Stimulated activated CD8-positive, alpha-beta memory T cell treated with anti-CD3 and anti-CD28 coated beads, Interleukin-4, amount 100 ng/mL, for 4 hours (primary cell): ENCODE data around the gene NPNT.

Experiments
- DNase-seq, 2 donors: peaks; one replicate each; pipeline ENCODE4 v3.0.0-alpha.2; 2020; ENCODE audit warnings: low read depth in 2 of 2, low spot score in 1 of 2

The NPNT gene

DNA sequence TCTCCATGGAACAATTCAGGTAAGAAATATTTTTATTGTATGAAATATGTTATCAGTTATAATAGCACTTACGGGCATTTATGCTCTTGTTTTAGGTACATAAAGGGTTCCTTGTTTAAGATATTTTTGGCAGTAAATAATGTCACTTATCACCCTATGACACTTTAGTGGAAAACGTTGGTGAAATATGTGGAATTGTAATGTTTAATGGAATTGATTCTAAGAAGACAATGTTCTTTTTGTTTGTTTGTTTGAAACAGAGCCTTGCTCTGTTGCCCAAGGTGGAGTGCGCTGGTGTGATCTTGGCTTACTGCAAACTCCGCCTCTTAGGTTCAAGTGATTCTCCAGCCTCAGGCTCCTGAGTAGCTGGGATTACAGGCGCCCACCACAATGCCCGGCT is 17.4 kb downstream of the NPNT start:
- DNase-seq: no peak

DNA sequence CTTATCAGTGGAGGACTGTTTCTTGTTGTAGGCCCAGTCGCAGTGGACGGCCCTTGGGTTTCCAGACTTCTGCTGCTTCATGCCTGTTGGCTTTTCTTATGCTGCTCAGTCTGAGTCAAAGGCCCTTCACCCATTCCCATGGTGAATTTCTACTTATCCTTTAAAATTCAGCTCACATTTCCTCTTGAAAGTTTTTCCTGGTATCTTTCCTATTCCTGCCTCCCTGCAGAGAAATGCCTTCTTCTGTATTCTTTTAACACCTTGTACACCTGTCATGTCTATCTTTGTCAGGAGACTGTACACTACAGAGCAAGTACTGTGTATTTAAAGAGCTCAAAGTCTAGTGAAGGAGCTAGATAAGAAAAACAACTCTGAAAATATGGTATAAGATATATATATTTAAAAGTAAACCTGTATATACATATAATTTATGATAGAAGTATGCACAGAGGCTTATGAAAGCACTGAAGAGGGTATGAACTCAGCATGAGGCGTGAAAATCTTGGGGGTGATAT is 22.0 kb downstream of the NPNT start:
- DNase-seq: no peak

DNA sequence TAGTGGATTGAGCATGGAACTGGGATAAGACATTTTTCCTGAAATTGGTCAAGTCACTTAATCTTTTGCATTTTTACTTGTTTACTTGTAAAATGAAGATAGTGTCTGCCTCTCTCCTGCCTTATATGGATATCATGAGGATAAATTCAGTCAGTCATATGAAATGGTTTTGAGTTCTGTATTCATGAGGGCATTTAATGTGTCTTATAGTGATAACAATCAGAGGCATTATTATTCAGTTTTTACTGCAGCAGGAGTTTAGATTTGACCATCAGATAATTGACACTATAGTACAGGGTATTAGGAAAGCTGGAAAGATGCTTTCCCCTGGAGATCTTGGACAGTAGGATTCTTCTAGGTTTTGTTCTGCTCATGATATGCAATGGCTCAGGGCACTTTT is 26.0 kb downstream of the NPNT start:
- DNase-seq: no peak

DNA sequence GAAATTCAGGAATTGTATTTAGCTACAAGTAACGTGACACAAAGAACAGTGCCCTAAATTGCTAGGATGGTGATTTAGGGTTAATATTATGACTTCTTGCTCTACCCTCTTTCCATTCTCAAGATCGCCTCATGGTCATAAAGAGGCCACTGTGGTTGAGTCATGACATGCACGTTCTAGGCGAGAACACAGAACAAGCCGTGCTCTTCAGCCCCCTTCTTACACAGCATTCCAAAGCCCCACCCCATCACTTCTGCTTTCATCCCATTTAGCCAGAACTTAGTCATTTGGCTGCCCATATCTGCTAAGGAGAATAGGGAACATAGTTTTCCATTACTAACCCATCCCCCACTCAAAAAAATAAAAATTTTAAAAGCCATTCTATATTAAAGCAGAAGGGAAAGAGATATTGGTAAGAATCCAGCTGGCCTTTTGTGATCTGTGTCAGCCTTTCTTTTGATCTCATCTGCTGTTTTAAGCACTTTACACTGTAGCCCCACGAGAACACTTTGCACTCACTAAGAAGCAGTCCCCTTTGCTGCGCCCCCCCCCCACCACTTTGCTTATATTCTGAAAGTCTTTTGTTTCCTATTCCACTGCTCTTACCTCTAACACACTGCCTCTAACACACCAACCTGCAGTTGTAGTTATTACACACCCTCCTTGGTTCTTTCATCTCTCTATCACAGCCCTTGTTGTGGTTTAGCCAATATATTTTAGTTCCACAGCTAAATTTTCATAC is 28.4 kb downstream of the NPNT start:
- DNase-seq: no peak

DNA sequence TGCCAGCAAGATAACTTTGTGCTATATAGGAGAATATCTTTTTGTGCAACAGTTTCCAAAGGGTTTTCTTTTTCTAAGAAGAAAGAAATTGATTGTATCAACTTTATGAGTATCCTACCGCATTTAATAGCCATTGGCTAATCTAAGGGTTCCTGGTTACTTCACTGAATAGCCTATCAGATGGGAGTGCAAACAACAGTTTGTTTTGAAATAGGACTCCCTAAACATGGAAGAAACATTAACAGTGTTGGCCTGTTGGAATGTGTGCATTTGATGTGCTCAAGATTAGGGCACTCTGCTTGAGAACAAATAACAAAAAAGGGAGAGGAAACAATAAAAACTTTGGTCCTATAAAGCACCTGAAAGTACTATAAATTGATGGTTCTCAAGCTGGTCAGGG is 29.1 kb downstream of the NPNT start:
- no peak for DNase-seq

DNA sequence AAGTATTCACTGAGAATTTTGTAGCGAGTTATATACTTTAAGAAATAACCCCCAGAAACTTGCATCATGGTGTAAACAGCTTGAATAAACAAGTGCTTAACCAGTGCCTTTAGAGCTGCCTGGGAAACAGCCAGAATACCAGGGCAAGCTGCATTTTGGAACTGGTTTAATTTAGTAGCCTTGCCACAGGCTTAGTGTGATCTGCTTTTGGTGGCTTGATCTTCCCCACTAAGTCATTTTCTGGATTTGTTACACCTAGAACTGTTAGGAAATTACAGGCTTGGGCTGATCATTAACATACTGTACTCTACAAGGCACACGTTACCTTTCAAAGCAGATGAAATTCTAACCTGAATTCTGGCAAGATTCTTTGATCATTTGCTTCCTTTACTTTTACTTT is 35.4 kb downstream of the NPNT start:
- no peak for DNase-seq

DNA sequence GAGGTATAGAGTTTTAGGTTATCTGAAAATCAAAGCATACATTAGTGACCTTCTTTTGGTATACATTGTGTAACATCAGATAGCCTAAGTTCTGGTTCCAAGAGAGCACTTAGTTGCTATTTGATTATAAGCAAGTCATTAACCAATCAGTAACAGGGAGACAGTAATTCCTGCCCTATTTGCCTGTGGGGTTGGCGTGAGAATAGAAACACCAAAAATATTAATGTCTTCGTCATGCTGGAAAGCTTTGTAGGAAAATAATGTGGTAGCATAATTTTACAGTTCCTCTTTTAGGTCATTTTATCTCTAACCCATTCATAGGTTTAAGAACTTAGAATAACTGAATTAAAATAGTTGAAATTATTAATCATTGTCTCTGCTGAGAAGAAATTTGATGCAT is 37.8 kb downstream of the NPNT start:
- DNase-seq: no peak

DNA sequence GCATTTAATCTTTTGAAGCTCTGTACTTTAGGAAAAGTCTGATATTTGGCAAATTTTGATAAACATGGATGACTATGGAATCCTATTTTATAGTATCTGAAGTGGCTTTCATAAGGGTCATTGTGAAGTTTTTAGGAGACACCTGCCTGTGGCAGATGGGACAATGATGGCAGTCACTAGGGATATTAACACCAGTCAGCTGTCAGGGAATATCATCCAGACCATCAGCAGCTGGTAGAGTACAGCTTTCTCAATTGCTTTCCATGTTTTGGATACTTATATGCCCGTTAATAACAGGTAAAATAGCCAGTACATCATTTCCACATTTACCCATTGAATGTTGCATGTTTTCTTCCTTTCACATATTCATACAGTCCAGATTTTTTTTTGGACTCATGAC is 39.1 kb downstream of the NPNT start:
- no peak for DNase-seq

DNA sequence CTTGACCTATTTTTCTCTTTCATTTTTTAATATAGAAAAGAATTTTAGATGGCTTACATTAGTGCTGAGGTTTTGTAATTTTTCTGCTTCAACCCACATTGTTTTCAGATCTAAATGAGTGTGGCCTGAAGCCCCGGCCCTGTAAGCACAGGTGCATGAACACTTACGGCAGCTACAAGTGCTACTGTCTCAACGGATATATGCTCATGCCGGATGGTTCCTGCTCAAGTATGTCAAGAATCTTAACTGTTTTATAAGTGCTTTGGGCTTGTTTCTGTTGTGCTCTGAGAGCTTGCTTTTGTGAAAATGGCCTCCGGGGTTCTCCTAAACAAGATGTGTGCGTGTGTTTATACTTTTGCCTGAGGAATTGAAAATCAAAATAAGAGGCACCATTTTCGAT is 41.6 kb downstream of the NPNT start:
- no peak for DNase-seq

DNA sequence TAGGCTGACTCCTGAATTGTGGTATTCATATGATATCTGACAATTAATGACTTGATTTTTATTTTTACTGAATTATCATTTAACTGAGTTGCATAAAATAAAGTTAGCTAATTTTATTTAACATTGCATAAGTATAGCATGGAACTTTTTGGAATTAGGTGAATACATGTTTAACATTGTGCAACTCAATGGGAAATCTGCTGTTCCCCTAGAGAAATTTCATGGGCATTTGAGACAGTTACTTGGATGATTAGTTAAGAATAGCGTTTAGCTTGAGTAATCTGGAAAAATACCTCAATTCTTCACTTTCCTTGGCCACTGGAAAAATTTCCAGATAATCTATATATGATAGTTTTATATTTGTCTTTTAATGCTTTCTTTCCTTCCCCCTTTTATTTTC is 42.5 kb downstream of the NPNT start:
- DNase-seq: no peak

DNA sequence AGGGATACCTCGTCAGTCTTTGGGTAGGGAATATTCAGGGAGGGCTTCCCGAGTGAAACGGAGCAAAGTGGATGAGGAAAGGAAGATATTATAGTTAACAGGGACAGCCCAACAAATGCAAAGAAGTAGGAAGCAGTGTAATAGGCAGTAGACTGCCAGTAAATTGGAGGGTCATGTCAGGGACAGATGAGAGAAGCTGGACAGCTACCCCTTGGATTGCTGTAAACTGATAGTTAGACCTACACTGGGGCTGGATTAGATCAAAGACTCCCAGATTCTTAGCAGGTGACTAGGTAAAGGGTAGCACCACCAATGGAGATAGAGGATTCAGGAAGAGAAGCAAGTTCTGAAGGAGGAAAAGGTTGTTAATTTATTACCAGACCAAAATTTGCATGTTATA is 48.0 kb downstream of the NPNT start:
- no peak for DNase-seq

DNA sequence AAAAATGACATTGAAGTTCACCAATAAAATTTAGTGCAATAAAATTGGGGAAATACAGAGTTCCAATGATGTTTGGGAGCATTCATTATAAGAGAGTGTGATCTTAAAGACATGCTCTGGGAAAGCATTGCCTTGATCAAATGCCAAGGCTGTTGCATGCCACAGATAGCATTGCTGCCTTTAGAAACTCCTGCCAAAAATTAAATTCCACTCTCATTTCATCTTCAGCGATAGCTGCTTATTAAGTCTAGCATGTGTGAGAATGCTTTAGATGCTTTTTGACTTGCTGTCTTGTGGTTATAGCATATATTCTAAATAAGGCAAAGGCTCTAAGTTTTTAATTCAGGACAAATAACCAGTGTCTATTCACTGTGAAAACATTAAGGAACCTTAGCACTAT is 49.3 kb downstream of the NPNT start:
- no peak for DNase-seq

DNA sequence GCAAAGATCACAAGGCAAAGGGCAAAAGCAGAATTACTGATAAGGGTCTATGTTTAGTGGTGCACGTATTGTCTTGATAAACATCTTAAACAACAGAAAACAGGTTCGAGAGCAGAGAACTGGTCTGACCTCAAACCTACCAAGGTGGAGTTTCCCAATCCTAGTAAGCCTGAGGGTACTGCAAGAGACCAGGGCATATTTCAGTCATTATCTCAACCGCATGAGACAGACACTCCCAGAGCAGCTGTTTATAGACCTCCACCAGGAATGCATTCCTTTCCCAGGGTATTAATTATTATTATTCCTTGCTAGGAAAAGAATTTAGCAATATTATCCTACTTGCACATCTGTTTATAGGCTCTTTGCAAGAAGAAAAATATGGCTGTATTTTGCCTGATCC is 51.5 kb downstream of the NPNT start:
- DNase-seq: no peak

DNA sequence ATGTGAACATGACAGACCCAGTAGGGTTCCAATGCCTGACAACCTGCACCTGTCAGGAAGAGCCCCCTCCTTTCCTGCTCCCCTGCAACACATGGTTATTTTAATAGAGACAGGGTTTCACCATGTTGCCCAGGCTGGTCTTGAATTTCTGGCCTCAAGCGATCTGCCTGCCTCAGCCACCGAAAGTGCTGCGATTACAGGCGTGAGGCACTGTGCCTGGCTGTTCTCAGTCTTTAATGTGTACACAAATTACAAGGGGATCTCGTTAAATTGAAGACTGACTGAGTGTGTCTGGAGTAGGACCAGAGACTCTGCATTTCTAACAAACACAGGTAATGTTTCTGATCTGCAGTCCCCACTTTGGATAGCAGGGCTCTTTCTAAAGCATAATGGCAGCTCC is 55.4 kb downstream of the NPNT start:
- DNase-seq: no peak

DNA sequence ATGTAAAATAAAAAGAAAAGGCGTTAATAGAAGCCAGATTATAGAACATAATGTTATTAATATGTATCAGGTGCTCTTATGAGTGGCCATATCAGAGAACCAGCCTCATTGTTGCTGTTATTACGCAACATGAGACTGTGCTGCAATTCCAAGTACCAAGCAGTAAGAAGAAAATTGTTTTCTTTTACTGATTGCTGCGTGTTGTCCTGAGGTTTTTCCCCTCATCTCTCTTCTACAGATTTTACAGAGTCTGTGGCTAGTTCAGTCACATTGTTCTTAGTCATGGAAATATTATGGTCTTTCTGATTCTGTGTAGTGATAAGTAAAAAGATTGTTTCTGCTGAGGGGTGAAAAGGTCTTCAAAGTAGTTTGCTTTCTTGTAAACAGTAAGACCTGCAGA is 55.9 kb downstream of the NPNT start:
- DNase-seq: no peak

DNA sequence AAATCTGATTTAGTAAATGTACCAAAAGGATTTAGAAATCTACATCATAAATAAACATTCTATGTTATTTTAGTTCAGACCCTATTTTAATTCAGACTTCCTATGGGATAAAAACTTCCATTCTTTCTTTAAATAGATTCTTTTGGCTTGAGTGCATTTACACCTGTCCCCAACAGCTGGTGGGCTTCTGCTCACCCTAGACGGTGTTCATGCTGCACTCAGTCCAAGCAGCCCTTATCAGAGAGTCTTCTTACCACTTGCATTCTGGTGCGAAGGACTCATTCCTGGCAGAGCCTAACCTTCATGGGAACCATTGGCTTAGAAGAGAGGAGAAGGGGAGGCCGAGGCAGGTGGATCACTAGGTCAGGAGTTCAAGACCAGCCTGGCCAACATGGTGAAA is 57.3 kb downstream of the NPNT start:
- DNase-seq: no peak

DNA sequence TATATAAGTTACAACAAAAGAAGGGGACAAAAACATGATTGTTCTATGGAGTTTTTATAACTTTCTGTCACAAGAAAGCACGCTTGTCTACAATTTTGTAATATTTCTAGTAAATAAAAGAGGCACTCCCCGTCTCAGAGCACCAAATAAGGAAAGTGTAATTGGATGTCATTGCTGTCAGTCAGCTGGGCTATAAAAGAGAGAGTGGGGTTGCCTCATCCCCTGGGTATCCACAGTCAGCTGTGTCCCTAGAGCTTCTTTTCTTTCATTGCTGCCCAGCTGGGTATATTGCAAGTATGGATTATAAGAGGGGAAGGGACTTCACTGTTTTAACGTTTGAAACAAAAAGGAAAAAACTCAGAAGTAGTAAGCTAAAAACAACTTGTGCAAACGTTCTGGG is 61.3 kb downstream of the NPNT start:
- DNase-seq: no peak

DNA sequence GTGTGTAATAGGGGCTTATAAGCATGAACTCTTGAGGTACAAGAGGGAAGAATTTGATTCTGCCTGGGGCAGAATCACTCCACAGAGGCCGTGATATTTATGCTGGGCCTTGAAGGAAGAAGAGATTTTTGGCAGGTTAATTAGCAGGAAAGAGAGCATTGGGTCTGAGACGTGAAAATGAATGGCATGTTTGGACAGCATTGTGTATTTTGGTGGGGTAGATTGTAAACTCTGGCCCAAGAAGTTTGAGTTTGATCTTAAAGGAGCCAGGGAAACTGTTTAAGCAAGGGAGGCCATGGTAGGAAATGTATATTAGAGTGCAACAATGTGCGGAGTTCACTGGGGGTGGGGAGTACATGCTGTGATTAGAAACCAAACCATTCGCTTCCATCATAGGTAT is 62.4 kb downstream of the NPNT start:
- no peak for DNase-seq

DNA sequence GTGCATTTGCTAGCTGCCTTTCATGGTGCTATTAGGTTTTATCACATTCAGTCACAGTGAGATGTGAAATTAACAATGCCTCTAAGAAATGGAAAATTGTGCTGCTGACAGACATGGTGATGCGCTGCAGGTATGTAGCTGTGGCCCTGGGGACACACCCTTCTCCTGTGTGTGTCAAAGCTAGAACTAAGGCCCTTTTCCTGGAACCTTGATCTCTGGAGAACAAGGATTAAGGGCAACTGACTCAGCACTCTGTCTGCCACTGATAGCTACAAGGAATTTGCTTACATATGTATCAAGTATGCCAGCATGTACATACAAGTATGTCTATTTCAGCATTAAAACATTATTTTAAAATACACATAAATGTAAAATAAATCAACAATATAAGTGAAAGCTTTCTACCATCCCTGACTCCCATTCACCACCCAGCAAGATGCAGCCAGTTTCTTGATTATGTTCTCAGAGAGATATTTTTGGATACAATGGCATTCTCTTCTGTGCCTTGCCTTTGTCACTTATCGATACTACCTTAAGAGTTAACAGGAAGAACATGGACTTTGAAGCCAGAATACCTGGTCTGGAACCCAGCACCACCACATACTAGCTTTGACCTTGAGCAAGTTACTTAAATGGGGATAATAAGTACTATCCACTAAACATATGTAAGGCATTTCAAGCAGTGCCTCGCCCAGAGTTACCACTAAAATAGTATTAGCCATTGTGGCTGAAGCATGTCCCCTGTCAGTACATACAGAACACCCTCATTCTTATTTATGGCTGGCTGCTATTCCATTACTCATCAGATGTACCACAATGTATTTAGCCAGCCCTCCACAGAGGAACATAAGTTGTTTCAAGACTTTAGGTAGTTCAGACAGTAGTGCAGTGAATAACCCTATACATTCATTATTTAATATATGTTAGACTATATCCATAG is 68.5 kb downstream of the NPNT start:
- no peak for DNase-seq

DNA sequence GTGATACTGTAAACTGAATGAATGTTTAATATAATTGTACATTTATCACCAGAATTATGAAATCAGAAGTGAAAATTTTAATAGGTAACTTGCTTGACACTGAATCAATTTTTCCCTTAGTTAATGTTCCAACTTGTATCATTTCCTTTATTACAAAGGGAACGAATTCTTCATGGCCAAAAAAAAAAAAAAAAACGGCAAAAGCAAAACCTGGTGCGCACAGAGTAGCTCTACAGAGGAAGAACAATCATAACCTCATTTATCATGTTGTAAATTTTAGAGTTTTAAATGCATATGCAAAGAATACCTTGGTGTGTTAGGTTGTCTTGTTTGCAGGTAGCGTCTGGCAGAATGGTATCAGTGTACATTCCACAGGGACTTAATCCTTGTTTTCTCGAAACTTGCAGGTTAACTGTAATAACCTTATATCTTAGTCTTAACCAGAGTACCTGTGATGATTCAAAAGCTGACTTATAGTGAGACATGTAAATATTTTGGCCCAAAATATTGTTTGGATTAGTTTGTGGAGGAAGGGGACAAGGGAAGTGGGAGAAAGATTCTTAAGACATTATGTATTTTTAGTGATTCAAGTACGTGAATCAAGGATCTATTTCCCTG is 70.0 kb downstream of the NPNT start:
- DNase-seq: no peak

DNA sequence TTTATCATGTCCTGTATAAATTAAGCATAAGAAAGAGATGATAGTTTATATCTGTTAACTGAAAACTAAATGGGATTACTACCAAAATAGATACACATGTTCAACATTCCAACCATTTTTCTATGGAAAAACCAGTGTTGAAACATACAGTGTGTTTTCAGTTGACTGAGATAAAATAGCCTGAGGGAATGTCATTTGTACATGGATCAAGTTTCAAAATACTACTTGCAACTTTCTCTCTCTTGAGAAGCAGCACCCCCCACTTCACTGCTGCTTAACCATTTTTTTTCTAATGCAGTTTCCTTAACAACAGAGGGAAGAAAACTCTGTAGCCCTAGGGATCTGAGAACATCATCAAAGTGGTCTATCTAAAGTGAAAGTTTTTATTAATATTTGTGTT is 70.8 kb downstream of the NPNT start:
- no peak for DNase-seq

DNA sequence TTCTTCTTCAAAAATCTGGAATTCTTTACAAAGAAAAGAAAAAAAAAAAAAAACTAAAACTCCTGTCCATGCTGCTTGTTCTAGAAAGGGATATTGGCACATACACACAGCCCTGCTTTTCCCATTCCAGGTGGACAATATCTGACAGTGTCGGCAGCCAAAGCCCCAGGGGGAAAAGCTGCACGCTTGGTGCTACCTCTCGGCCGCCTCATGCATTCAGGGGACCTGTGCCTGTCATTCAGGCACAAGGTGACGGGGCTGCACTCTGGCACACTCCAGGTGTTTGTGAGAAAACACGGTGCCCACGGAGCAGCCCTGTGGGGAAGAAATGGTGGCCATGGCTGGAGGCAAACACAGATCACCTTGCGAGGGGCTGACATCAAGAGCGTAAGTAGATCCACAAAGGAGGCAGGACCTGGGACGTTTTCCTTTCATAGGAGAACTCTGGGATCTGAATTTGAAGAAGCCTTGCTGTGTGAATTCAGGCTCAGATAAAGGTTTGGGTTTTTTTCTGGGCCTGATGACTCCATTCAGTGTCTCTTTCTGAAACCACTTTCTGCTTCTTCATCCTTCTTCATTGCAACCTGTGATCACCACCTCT is 71.9 kb downstream of the NPNT start:
- DNase-seq: no peak
